HUES6 (cell line): ENCODE measurements around the gene PNLIP.

Experiments used
- H3K27ac ChIP-seq: 2 replicates; pipeline ENCODE4 v1.7.0; 2013; ENCODE audit warnings: low read depth, mild to moderate bottlenecking, low read length, inconsistent platforms
- H3K27me3 ChIP-seq: 2 replicates; pipeline ENCODE4 v1.6.1; 2013; ENCODE audit warnings: low read length; ENCODE audit not compliant: control insufficient read depth, insufficient read depth
- H3K36me3 ChIP-seq: 2 replicates; pipeline ENCODE4 v1.6.1; 2013; ENCODE audit warnings: low read length; ENCODE audit not compliant: control insufficient read depth, insufficient read depth
- H3K4me1 ChIP-seq: 2 replicates; pipeline ENCODE4 v1.6.1; 2013; ENCODE audit warnings: low read length; ENCODE audit not compliant: control insufficient read depth, insufficient read depth
- H3K4me3 ChIP-seq: 2 replicates; pipeline ENCODE4 v1.5.1; 2013; ENCODE audit warnings: low read depth, low read length
- H3K9ac ChIP-seq: one replicate; pipeline ENCODE4 v1.6.1; 2013; ENCODE audit warnings: mild to moderate bottlenecking, low read length
- H3K9me3 ChIP-seq: 2 replicates; pipeline ENCODE4 v1.6.1; 2013; ENCODE audit warnings: low read depth, low read length; ENCODE audit not compliant: control insufficient read depth, insufficient read depth

Gene PNLIP

GRCh38 chr10:116545756-116546155 lies at the start of gene PNLIP:
TSS of gene PNLIP (plus strand) at chr10:116545931. CDS start at chr10:116546093, 162 bp downstream.
- H3K9me3 ChIP-seq = no peaks in the 10 kb centered on the region
- no peaks in the 10 kb centered on the region for H3K36me3 ChIP-seq
- H3K9ac ChIP-seq = no peak within 1 kb of the TSS
- H3K27ac ChIP-seq = no peak within 1 kb of the TSS
- H3K4me3 ChIP-seq = no peak within 1 kb of the TSS
- no peaks in the 10 kb centered on the region for H3K27me3 ChIP-seq
- 0 out of 2 replicates have a peak, but pooled peaks cover 4% of the 10 kb centered on the region for H3K4me1 ChIP-seq

- no peak overlapping the region for H3K9ac ChIP-seq
- no peak overlapping the region for H3K27ac ChIP-seq
- no peaks in the 10 kb centered on the region for H3K9me3 ChIP-seq
- H3K27me3 ChIP-seq = no peaks in the 10 kb centered on the region
- H3K4me3 ChIP-seq = no peak overlapping the region
- no peaks in the 10 kb centered on the region for H3K4me1 ChIP-seq
- no peaks in the 10 kb centered on the region for H3K36me3 ChIP-seq
These were observed 40.9 kb upstream of the PNLIP start for GRCh38 chr10:116504786-116505185.

GRCh38 chr10:116510565-116510964 lies 35.2 kb upstream of the PNLIP start:
- H3K27me3 ChIP-seq = no peaks in the 10 kb centered on the region
- no peak overlapping the region for H3K9ac ChIP-seq
- no peaks in the 10 kb centered on the region for H3K36me3 ChIP-seq
- H3K9me3 ChIP-seq = 0 out of 2 replicates have a peak, but pooled peaks cover 2% of the 10 kb centered on the region
- no peak overlapping the region for H3K4me3 ChIP-seq
- H3K27ac ChIP-seq = no peak overlapping the region
- H3K4me1 ChIP-seq = no peaks in the 10 kb centered on the region

GRCh38 chr10:116511365-116511764 lies 34.4 kb upstream of the PNLIP start:
- Histone ChIP-seq H3K27me3 (no peaks in the 10 kb centered on the region), H3K27ac (no peak overlapping the region), H3K9ac (no peak overlapping the region), H3K4me3 (no peak overlapping the region), H3K36me3 (no peaks in the 10 kb centered on the region), H3K4me1 (no peaks in the 10 kb centered on the region), H3K9me3 (0 out of 2 replicates have a peak, but pooled peaks cover 2% of the 10 kb centered on the region)

GRCh38 chr10:116521424-116522290 lies 24.1 kb upstream of the PNLIP start:
- H3K36me3 ChIP-seq = no peaks in the 10 kb centered on the region
- H3K27ac ChIP-seq = no peak overlapping the region
- H3K4me3 ChIP-seq = no peak overlapping the region
- no peaks in the 10 kb centered on the region for H3K9me3 ChIP-seq
- H3K9ac ChIP-seq = no peak overlapping the region
- H3K4me1 ChIP-seq = no peaks in the 10 kb centered on the region; the same call in 1 of the 2 replicates
- H3K27me3 ChIP-seq = no peaks in the 10 kb centered on the region

GRCh38 chr10:116522803-116523381 lies 22.8 kb upstream of the PNLIP start:
- no peak overlapping the region for H3K4me3 ChIP-seq
- H3K4me1 ChIP-seq = no peaks in the 10 kb centered on the region; the same call in 1 of the 2 replicates
- no peaks in the 10 kb centered on the region for H3K36me3 ChIP-seq
- no peaks in the 10 kb centered on the region for H3K27me3 ChIP-seq
- no peaks in the 10 kb centered on the region for H3K9me3 ChIP-seq
- H3K9ac ChIP-seq = no peak overlapping the region
- no peak overlapping the region for H3K27ac ChIP-seq

- H3K9ac ChIP-seq = no peak overlapping the region
- H3K4me3 ChIP-seq = no peak overlapping the region
- H3K9me3 ChIP-seq = no peaks in the 10 kb centered on the region
- H3K27ac ChIP-seq = no peak overlapping the region
- H3K36me3 ChIP-seq = no peaks in the 10 kb centered on the region
- no peaks in the 10 kb centered on the region; the same call in 1 of the 2 replicates for H3K4me1 ChIP-seq
- no peaks in the 10 kb centered on the region for H3K27me3 ChIP-seq
These were observed 21.0 kb upstream of the PNLIP start for GRCh38 chr10:116524736-116525135.

GRCh38 chr10:116526219-116526618 lies 19.5 kb upstream of the PNLIP start:
- H3K4me1 ChIP-seq = no peaks in the 10 kb centered on the region; the same call in 1 of the 2 replicates

GRCh38 chr10:116536810-116537209 lies 8.9 kb upstream of the PNLIP start:
- no peaks in the 10 kb centered on the region for H3K27me3 ChIP-seq
- no peak overlapping the region for H3K9ac ChIP-seq
- no peak overlapping the region for H3K27ac ChIP-seq
- peaks cover 16% of the 10 kb centered on the region; the same call in 1 of the 2 replicates for H3K9me3 ChIP-seq
- no peaks in the 10 kb centered on the region for H3K36me3 ChIP-seq
- no peak overlapping the region for H3K4me3 ChIP-seq
- H3K4me1 ChIP-seq = no peaks in the 10 kb centered on the region

More at GRCh38 chr10:116526219-116526618, 19.5 kb upstream of the PNLIP start:
- H3K27ac ChIP-seq = no peak overlapping the region
- H3K9ac ChIP-seq = no peak overlapping the region
- no peaks in the 10 kb centered on the region for H3K36me3 ChIP-seq
- H3K9me3 ChIP-seq = no peaks in the 10 kb centered on the region
- no peak overlapping the region for H3K4me3 ChIP-seq
- no peaks in the 10 kb centered on the region for H3K27me3 ChIP-seq

- peaks cover 16% of the 10 kb centered on the region; the same call in 1 of the 2 replicates for H3K9me3 ChIP-seq
- H3K27me3 ChIP-seq = no peaks in the 10 kb centered on the region
- H3K27ac ChIP-seq = no peak overlapping the region
- 0 out of 2 replicates have a peak, but pooled peaks cover 4% of the 10 kb centered on the region for H3K4me1 ChIP-seq
- no peak overlapping the region for H3K9ac ChIP-seq
- H3K4me3 ChIP-seq = no peak overlapping the region
- no peaks in the 10 kb centered on the region for H3K36me3 ChIP-seq
These were observed 7.3 kb upstream of the PNLIP start for GRCh38 chr10:116538456-116538855.

GRCh38 chr10:116538992-116539391 lies 6.7 kb upstream of the PNLIP start:
- Histone ChIP-seq H3K4me1 (0 out of 2 replicates have a peak, but pooled peaks cover 4% of the 10 kb centered on the region), H3K27me3 (no peaks in the 10 kb centered on the region), H3K36me3 (no peaks in the 10 kb centered on the region), H3K27ac (no peak overlapping the region), H3K4me3 (no peak overlapping the region), H3K9ac (no peak overlapping the region), H3K9me3 (peaks cover 16% of the 10 kb centered on the region; the same call in 1 of the 2 replicates)
